ENCODE results near the gene MOCS3. TPM values are rescaled to one million over a fixed set of nuclear protein-coding genes. Genes with fewer than 3 reads are reported as not detected.

MOCS3 gene
- total RNA-seq, 1 experiment from 2014 or later = 6.4 TPM

GRCh38 chr20:50928469-50928868 is 30.1 kb upstream of the MOCS3 start:
- ChIA-PET CTCF (interaction anchor here (0.9 to 1.6 kb wide), 3 partner anchors 17 to 265 kb away, joined by 3 to 11 read pairs (median 3); no protein-coding TSS in a partner anchor), POLR2A (no interaction called here), RAD21 (ENCODE audit: low non-redundant PET in 1 of 2, low total read pairs in 2 of 2, uncharacterized antibody in 2 of 2, unreplicated experiment in 2 of 2) (no interaction called here)
- Histone ChIP-seq H4K20me1 (ENCODE audit: insufficient read depth) (peaks cover 53% of the 10 kb centered on the region; the same call in 1 of the 2 replicates), H2AFZ (ENCODE audit: low read depth, low read length, poor library complexity, severe bottlenecking) (no peak overlapping the region), H3K4me2 (ENCODE audit: low read length) (peak overlapping the region; percentile 87), H3K27ac (ENCODE audit: low read depth, low read length) (no peak overlapping the region), H3K36me3 (ENCODE audit: control insufficient read depth in 1 of 2, insufficient read depth in 2 of 2, low read length in 2 of 2) (peaks cover 28 to 54% of the 10 kb centered on the region in 2 experiments), H3K4me1 (ENCODE audit: control insufficient read depth in 1 of 2, insufficient read depth in 2 of 2, low read length in 2 of 2) (peaks cover 4 to 27% of the 10 kb centered on the region in 2 experiments; a peak in 3 of 4 replicates), H3K9me3 (ENCODE audit: control insufficient read depth in 1 of 2, insufficient read depth in 1 of 2, low read depth in 1 of 2, low read length in 2 of 2) (no peaks in the 10 kb centered on the region), H3K4me3 (replicated peaks in 1 of 2; ENCODE audit: low read depth in 1 of 2, low read length in 2 of 2) (peak overlapping the region in 1 of 2 experiments; percentile 63; a peak in 1 of 4 replicates), H3K79me2 (ENCODE audit: insufficient read depth, low read length) (peaks cover 70% of the 10 kb centered on the region), H3K9me2 (ENCODE audit: insufficient read depth) (no peaks in the 10 kb centered on the region), H3K9ac (ENCODE audit: low read length) (no peak overlapping the region), H3K27me3 (ENCODE audit: insufficient read depth, low read length) (no peaks in the 10 kb centered on the region)
- DNase-seq (ENCODE audit: low read depth, low spot score) = no peak
- no peak for TF ChIP-seq TCF7L2 (IDR thresholded peaks at IDR 0.05; ENCODE audit: borderline replicate concordance, extremely low read depth, insufficient read depth, insufficient read length)
- TF ChIP-seq, protein P1, sequence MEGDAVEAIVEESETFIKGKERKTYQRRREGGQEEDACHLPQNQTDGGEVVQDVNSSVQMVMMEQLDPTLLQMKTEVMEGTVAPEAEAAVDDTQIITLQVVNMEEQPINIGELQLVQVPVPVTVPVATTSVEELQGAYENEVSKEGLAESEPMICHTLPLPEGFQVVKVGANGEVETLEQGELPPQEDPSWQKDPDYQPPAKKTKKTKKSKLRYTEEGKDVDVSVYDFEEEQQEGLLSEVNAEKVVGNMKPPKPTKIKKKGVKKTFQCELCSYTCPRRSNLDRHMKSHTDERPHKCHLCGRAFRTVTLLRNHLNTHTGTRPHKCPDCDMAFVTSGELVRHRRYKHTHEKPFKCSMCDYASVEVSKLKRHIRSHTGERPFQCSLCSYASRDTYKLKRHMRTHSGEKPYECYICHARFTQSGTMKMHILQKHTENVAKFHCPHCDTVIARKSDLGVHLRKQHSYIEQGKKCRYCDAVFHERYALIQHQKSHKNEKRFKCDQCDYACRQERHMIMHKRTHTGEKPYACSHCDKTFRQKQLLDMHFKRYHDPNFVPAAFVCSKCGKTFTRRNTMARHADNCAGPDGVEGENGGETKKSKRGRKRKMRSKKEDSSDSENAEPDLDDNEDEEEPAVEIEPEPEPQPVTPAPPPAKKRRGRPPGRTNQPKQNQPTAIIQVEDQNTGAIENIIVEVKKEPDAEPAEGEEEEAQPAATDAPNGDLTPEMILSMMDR (IDR thresholded peaks at IDR 0.05 in 2 of 3, conservative IDR thresholded peaks at IDR 0.05 in 1 of 3; ENCODE audit: borderline replicate concordance in 1 of 3, insufficient read depth in 1 of 3, low read depth in 2 of 3, low read length in 2 of 3) = 0 out of 6 replicates have a peak, but pooled peaks of 2 of the 3 experiments have one; percentile 10 to 21
- no TSS peak for BruUV-seq (replicated peaks)
- no peak for ATAC-seq
- intact Hi-C loops (cut with micrococcal nuclease) = no loop called here
